ENCODE results near the gene GPR137.
A peak's percentile ranks its signal among the peaks of the same experiment; 100 is the strongest.
"Not testable (repeated sequence)": the region's sequence is repeated elsewhere in the genome, so short reads cannot be mapped to it uniquely, and the experiment has no call there.

GPR137 gene

DNA sequence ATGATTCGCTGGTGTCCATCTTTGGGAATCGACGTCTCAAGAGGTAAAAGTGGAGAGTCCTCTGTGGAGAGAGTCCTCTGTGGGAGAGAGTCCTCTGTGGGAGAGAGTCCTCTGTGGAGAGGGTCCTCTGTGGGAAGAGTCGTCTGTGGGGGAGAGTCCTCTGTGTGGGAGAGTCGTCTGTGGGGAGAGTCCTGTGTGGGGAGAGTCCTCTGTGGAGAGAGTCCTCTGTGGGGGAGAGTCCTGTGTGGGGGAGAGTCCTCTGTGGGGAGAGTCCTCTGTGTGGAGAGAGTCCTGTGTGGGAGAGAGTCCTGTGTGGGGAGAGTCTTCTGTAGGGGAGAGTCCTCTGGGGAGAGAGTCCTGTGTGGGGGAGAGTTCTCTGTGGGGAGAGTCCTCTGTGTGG, 35.4 kb downstream of the GPR137 start:
- no peak for DNase-seq

DNA sequence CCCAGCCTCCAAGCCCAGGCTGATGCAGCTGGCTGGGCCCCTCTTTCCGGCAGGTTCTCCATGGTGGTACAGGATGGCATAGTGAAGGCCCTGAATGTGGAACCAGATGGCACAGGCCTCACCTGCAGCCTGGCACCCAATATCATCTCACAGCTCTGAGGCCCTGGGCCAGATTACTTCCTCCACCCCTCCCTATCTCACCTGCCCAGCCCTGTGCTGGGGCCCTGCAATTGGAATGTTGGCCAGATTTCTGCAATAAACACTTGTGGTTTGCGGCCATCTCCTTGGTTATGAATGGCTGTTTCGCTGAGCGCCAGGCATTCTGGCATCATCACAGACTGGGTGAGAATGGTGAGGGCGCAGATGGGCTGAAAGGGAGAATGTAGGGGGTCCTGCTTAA, 35.9 kb downstream of the GPR137 start:
- no peak for DNase-seq

DNA sequence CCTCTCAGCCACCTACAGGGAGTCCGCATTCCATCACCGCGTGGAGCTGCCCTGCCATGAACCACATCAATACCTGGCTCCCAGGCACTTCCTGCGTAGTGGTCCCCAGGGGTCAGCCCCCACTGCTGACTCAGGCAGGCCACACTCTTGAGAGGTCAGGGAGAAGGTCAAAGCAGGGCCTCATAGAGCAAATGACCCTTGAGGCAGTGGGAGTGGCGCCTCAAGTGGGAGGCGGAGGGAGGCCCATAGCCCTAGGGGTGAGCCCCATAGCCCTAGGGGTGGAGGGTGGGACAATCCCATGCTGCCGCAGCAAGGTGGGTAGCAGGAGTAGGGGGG, 37.2 kb downstream of the GPR137 start:
- DNase-seq: no peak

DNA sequence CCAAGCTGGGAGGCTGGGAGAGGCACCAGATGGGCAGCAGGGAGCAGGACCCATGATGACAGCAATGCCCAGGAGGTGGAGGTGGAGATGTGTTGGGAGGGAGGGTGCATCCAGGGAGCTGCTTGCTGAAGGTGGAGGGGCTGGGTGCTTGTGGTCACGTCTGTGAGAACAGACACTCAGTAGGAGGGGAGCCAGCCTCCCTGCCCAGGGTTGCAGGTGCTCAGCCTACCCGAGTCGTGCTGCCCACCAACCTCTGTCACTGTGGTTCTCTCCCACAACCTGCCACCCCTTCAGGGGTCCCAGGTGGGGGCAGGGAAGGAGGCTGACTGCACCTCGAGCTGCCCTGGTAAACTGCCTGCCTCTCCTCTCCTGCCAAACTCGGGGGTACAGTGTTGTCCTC, 37.7 kb downstream of the GPR137 start:
- no peak for DNase-seq

DNA sequence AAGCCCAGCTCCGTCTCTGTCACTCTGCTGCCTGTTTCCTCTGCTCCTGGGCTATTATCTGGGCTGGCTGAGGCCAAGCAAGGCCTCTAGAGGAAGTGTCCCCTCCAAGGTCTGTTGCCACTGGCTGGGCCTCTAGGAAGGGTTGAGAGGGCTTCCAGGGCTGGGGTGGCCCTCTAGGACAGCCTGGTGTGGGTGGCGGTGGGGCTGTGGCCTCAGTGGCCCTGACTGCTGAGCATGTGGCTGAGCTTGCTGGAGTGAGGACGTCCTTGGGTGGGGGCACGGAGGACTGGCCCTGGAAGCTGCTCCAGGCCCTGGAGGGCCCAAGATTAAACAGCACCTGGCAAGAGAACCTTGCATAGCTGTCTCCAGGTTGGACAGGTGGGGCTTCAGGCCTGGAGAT, 38.3 kb downstream of the GPR137 start:
- DNase-seq: not testable (repeated sequence)

DNA sequence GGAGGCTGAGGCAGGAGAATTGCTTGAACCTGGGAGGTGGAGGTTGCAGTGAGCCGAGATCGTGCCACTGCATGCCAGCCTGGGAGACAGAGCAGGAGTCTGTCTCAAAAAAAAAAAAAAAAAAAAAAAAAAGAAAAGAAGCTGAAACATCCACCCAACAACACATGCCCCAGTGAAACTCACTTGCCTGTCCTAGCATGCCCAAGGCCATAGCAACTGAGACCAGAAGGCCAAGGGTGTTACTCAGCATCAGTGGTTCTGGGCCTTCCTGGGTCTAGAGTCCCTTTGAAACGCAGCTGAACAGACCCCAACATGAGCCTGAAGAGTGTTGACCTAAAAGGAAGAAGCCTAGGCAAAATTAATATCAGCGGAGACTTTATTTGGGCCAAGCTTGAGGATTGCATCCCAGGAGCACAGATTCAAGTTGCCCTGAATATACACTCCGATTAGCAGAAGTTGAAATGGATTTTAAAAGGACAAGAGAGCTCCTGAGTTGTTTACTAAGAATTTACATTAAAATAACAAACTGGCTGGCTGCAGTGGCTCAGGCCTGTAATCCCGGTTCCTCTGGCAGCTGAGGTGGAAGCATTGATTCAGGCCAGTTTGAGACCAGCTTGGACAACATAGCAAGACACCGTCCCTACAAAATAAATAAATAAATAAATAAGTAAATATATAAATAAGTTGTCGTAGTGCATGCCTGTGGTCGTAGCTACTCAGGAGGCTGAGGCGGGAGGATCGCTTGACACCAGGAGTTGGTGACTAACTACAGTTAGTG, 39.2 kb downstream of the GPR137 start:
- DNase-seq: no peak

DNA sequence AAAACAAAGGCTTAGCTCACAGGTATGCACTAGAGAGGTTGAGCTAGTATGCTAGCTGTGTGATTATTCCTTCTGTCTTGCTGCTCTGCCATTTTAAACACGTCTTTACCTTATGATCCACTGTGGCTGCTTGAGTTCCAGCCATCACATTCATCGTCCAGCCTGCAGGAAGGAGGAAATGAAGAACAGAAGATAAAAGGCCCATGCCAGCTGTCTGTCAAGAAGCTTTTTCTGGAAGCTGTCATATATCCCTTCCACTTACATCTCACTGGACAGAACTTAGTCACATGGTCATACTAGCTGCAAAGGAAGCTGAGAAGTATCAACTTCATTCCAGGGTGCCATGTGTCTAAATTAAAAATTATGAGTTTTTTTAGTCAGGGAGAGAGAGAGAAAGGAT, 41.7 kb downstream of the GPR137 start:
- DNase-seq: no peak

DNA sequence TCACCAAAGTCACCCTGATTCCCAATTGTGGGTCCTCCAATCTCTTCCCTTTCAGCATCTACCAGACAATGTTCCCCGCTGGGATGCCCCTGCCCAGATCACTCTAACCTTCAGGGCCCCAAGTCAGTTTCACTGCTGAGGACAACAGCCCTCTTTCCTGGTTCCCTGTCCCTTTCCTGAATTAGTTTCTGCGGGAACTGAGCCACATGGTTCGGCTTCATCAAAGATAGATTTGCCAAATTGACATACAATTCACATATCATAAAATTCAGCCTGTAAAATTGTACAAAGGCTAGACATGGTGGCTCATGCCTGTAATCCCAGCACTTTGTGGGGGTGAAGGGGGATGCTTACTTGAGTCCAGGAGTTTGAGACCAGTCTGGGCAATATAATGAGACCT, 42.3 kb downstream of the GPR137 start:
- no peak for DNase-seq

DNA sequence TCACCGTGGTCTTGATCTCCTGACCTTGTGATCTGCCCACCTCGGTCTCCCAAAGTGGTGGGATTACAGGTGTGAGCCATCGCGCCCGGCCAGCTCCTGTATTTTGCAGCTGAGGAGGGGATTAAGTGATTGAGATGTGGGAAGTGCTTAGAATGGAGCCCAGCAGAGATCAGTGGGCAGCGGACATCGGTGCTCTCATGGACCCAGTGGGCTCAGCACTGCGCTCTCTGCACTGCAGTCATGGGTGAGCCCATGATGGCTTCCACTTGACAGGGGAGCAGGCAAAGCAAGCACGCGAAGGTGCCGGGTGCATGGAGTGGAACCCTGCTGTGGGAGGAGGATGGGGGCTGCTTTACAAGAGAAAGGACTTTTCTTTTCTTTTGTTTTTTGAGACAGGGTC, 45.2 kb downstream of the GPR137 start:
- no peak for DNase-seq

DNA sequence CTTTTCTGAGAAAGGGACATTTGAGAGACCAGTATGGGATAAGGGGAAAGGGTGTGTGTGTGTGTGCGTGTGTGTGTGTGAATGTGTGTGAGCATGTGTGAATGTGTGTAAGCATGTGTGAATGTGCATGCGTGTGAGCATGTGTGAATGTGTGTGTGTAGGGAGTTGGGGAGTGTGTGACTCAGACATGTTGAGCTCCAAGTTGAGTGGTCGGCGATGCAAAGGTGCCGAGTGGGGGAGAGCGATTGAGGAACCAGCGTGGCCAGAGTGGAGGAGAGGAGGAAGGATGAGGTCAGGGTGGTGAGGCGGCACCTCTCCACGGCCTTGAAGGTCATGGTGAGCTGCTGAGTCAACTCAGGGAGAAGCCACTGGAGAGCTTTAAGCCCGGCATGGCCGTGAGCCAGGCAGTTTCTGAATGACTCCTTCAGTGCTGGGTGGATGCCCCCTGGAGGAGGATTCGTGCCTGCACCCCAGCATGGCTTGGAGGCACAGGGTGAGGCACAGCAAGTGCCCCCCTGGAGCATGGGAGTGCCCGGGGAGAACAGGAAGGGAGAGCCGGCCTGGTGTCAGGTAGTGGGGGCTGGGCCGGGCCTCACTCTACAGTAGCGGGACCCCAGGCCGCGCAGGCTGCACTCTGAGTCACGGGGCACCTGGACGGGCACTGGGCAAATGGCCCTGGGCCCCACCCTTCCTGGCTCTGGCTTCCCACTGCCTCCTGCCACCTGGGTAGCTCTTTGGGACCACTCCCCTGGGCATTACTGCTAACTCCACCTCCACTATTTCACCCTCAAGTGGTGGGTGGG, 46.1 kb downstream of the GPR137 start:
- DNase-seq: peak; percentile 19

DNA sequence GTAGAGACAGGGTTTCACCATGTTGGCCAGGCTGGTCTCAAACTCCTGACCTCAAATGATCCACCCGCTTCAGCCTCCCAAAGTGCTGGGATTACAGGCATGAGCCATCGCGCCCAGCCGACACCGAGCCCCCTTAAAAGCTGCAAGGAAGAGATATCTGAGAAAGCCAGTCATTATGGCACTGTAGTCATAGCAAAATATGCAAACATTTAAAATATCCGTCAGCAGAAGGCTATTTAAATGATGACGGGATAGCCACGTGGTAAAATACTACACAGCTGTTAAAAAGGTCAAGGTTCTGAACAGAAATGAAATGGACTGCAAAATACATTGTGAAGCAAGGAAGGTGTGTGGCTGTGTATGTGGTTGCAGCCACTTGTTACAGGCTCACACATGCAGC, 47.9 kb downstream of the GPR137 start:
- no peak for DNase-seq

DNA sequence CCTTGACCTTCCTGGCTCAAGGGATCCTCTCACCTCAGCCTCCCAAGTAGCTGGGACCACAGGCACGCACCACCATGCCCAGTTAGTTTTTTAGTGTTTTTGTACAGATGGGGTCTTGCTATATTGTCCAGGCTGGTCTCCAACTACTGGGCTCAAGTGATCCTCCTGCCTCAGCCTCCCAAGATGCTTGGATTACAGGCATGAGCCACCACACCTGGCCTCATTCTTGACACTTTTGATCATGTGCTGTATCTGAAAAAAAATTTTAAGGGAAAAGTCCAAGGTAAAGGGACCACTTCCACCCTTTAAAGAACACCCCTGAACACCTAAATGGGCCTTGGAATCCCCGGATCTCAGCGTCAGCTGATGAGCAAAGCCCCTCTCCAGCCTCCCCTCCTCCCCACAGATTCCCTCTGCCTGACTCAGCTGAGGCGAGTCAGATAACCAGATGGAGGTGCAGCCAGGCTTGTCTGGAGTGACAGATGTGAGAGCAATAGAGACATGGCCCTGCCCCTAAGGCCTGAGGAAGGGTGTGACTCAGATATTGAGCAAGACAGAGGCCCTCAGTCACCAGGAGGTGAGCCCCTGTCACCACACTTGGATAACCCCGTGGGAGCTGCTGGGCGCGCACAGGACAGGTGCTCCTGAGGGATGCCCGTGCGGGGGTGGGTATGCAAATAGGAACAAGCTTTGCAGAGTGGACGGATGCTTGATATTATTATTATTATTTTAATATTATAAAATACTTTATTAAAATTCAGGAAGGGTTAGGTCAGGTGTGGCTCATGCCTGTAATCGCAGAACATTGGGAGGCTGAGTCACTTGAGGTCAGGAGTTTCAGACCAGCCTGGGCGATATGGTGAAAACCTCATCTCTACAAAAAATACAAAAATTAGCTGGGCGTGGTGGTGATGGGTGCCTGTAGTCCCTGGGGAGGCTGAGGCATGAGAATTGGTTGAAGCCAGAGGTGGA, 49.4 kb downstream of the GPR137 start:
- peak; percentile 82 for DNase-seq

DNA sequence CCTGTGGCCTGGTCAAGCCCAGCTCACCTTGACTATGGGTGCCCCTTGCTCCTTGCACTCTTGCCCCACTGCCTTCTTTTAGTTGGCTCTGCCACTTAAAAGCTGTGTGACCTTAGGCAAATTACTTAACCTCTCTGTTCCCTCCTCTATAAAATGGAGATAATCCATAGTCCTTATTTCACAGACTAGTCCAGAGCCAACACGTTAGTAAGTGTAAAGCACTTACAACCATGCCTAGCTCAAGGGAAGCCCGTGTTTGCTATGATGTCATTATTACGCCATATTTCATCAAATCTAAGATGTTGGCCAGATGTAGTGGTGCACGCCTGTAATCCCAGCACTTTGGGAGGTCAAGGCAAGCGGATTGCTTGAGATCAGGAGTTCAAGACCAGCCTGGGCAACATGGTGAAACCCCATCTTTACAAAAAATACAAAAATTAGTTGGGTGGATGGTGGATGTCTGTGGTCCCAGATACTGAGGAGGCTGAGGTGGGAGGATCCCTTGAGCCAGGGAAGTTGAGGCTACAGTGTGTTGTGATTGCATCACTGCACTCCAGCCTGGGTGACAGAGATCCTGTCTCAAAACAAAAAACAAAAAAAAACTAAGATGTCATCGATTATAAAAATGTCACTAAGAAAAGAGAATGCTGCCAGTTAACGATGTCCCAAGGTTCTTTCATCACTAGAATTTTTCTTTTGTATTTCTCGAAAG, 52.0 kb downstream of the GPR137 start:
- no peak for DNase-seq

DNA sequence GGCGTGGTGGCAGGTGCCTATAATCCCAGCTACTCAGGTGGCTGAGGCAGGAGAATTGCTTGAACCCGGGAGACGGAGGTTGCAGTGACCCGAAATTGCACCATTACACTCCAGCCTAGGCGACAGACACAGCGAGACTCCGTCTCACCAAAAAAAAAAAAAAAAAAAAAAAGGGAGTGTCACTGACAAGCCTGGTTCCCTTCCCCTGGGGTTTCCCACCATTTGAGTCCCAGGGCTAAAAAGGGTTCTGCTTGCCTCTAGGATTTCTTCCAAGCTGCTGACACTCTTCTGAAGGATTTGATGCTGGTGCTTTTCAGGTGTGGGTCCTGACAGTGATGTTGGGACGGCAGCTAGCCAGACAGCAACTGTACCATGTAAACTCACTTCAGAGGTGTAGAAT, 53.1 kb downstream of the GPR137 start:
- DNase-seq: no peak
